Activated CD4-positive, alpha-beta memory T cell treated with anti-CD3 and anti-CD28 coated beads for 36 hours (primary cell): ENCODE measurements around the gene SLC38A8. TPM values are rescaled to one million over a fixed set of nuclear protein-coding genes. Genes with fewer than 3 reads are reported as not detected.
A peak's percentile ranks its signal among the peaks of the same experiment; 100 is the strongest.

Experiments
- CTCF ChIA-PET: fragments of 350-600 bp; sonication (Branson Sonifier 250); formaldehyde crosslinking; loops from one replicate; lab custom pipeline; 2021; ENCODE audit warnings: antibody characterized with exemption, inconsistent platforms; lab: Charles Lee
- POLR2A ChIA-PET: fragments of 350-600 bp; sonication (Branson Sonifier 250); formaldehyde crosslinking; loops from one replicate; lab custom pipeline; 2021; ENCODE audit warnings: antibody characterized with exemption; lab: Charles Lee
- DNase-seq: peaks from one replicate; pipeline ENCODE4 v3.0.0-alpha.2; 2020
- H3K27ac Mint-ChIP-seq: one replicate; pipeline ENCODE4 v1.8.0; 2021; ENCODE audit warnings: mixed read lengths
- H3K27me3 Mint-ChIP-seq: one replicate; pipeline ENCODE4 v1.8.0; 2021; ENCODE audit warnings: mixed read lengths
- H3K36me3 Mint-ChIP-seq: one replicate; pipeline ENCODE4 v1.8.0; 2021; ENCODE audit warnings: mixed read lengths
- H3K4me1 Mint-ChIP-seq: one replicate; pipeline ENCODE4 v1.8.0; 2021; ENCODE audit warnings: low read depth, mixed read lengths
- H3K4me3 Mint-ChIP-seq: one replicate; pipeline ENCODE4 v1.8.0; 2021; ENCODE audit warnings: mild to moderate bottlenecking, mixed read lengths
- H3K9me3 Mint-ChIP-seq: one replicate; pipeline ENCODE4 v1.8.0; 2021; ENCODE audit warnings: mixed read lengths
- intact Hi-C: fragments of 100-400 bp; cut with micrococcal nuclease; formaldehyde crosslinking; loops from one replicate; pipeline ENCODE4 v1.15.1; 2023
- total RNA-seq, 2 experiments: library from RNA; stranded (reverse); gene quantifications; one replicate each; pipeline ENCODE4 v1.2.3, GENCODE V29; 2021

SLC38A8 gene
- total RNA-seq, 2 experiments from 2014 or later, result not detected

GRCh38 chr16:84020353-84020752 is 22.2 kb downstream of the SLC38A8 start:
- intact Hi-C loops, result no loop called here
- peaks cover 10% of the 10 kb centered on the region for H3K27me3 Mint-ChIP-seq
- peaks cover 3% of the 10 kb centered on the region for H3K36me3 Mint-ChIP-seq
- no peak for DNase-seq
- H3K9me3 Mint-ChIP-seq, result peaks cover 16% of the 10 kb centered on the region
- no peaks in the 10 kb centered on the region for H3K4me1 Mint-ChIP-seq
- ChIA-PET CTCF (interaction anchor here (1.4 kb wide), 1 partner anchor 46 kb away, joined by 3 read pairs; no protein-coding TSS in a partner anchor), POLR2A (no interaction called here)
- H3K4me3 Mint-ChIP-seq, result no peak overlapping the region
- H3K27ac Mint-ChIP-seq, result no peak overlapping the region

GRCh38 chr16:84018710-84019109 is 23.9 kb downstream of the SLC38A8 start:
- peaks cover 10% of the 10 kb centered on the region for H3K27me3 Mint-ChIP-seq
- H3K4me3 Mint-ChIP-seq, result no peak overlapping the region
- intact Hi-C loops, result no loop called here
- peaks cover 16% of the 10 kb centered on the region for H3K9me3 Mint-ChIP-seq
- DNase-seq, result no peak
- H3K36me3 Mint-ChIP-seq, result peaks cover 3% of the 10 kb centered on the region
- ChIA-PET CTCF (no interaction called here), POLR2A (interaction anchor here (0.7 kb wide), 1 partner anchor 26 kb away, joined by 3 read pairs; no protein-coding TSS in a partner anchor)
- H3K4me1 Mint-ChIP-seq, result peaks cover 9% of the 10 kb centered on the region
- H3K27ac Mint-ChIP-seq, result no peak overlapping the region

GRCh38 chr16:84016477-84016876 is 26.1 kb downstream of the SLC38A8 start:
- Mint-ChIP-seq H3K36me3 (peaks cover 2% of the 10 kb centered on the region), H3K27ac (no peak overlapping the region), H3K9me3 (peaks cover 11% of the 10 kb centered on the region), H3K27me3 (peaks cover 5% of the 10 kb centered on the region), H3K4me3 (no peak overlapping the region), H3K4me1 (peaks cover 9% of the 10 kb centered on the region)
- intact Hi-C loops, result no loop called here
- no peak for DNase-seq
- ChIA-PET POLR2A (no interaction called here), CTCF (no interaction called here)

GRCh38 chr16:84015399-84015798 is 27.2 kb downstream of the SLC38A8 start:
- Mint-ChIP-seq H3K27ac (no peak overlapping the region), H3K4me3 (no peak overlapping the region), H3K27me3 (peaks cover 4% of the 10 kb centered on the region), H3K36me3 (no peaks in the 10 kb centered on the region), H3K9me3 (peaks cover 5% of the 10 kb centered on the region), H3K4me1 (peaks cover 9% of the 10 kb centered on the region)
- ChIA-PET POLR2A (interaction anchor here (0.6 kb wide), 1 partner anchor 179 kb away, joined by 3 read pairs; no protein-coding TSS in a partner anchor), CTCF (no interaction called here)
- no peak for DNase-seq
- intact Hi-C loops, result no loop called here

GRCh38 chr16:84014570-84015327 is 27.8 kb downstream of the SLC38A8 start:
- Mint-ChIP-seq H3K27me3 (peaks cover 4% of the 10 kb centered on the region), H3K4me1 (peaks cover 9% of the 10 kb centered on the region), H3K4me3 (no peak overlapping the region), H3K36me3 (no peaks in the 10 kb centered on the region), H3K9me3 (peaks cover 5% of the 10 kb centered on the region), H3K27ac (no peak overlapping the region)
- DNase-seq, result no peak
- intact Hi-C loops, result no loop called here
- ChIA-PET CTCF (interaction anchor here (0.6 to 1.7 kb wide), 4 partner anchors 51 to 172 kb away, joined by 3 to 6 read pairs (median 4); partner anchors contain the start of gene TAF1C), POLR2A (no interaction called here)

GRCh38 chr16:84013787-84014569 is 28.6 kb downstream of the SLC38A8 start:
- ChIA-PET POLR2A (no interaction called here), CTCF (interaction anchor here (0.6 to 1.7 kb wide), 4 partner anchors 52 to 173 kb away, joined by 3 to 6 read pairs (median 4); partner anchors contain the start of gene TAF1C)
- no peak overlapping the region for H3K4me3 Mint-ChIP-seq
- peaks cover 5% of the 10 kb centered on the region for H3K9me3 Mint-ChIP-seq
- no peaks in the 10 kb centered on the region for H3K36me3 Mint-ChIP-seq
- peaks cover 4% of the 10 kb centered on the region for H3K27me3 Mint-ChIP-seq
- no peak overlapping the region for H3K27ac Mint-ChIP-seq
- peak; percentile 85 for DNase-seq
- H3K4me1 Mint-ChIP-seq, result peaks cover 9% of the 10 kb centered on the region
- intact Hi-C loops, result no loop called here

GRCh38 chr16:84009282-84009681 is 33.3 kb downstream of the SLC38A8 start:
- Mint-ChIP-seq H3K36me3 (no peaks in the 10 kb centered on the region), H3K27me3 (peaks cover 4% of the 10 kb centered on the region), H3K27ac (no peak overlapping the region), H3K4me1 (peaks cover 4% of the 10 kb centered on the region), H3K9me3 (no peaks in the 10 kb centered on the region), H3K4me3 (no peak overlapping the region)
- ChIA-PET POLR2A (no interaction called here), CTCF (no interaction called here)
- no peak for DNase-seq
- intact Hi-C loops, result no loop called here

- Mint-ChIP-seq H3K36me3 (no peaks in the 10 kb centered on the region), H3K27ac (no peak overlapping the region), H3K27me3 (peaks cover 4% of the 10 kb centered on the region), H3K9me3 (no peaks in the 10 kb centered on the region), H3K4me3 (no peak overlapping the region), H3K4me1 (no peaks in the 10 kb centered on the region)
- intact Hi-C loops, result no loop called here
- CTCF ChIA-PET, result no interaction called here
- POLR2A ChIA-PET, result no interaction called here
- no peak for DNase-seq
Observed at GRCh38 chr16:84007965-84008364, 34.6 kb downstream of the SLC38A8 start.

GRCh38 chr16:84007520-84007919 is 35.1 kb downstream of the SLC38A8 start:
- CTCF ChIA-PET, result no interaction called here
- DNase-seq, result no peak
- Mint-ChIP-seq H3K4me3 (no peak overlapping the region), H3K4me1 (no peaks in the 10 kb centered on the region), H3K27ac (no peak overlapping the region), H3K9me3 (no peaks in the 10 kb centered on the region), H3K36me3 (no peaks in the 10 kb centered on the region), H3K27me3 (peaks cover 4% of the 10 kb centered on the region)
- POLR2A ChIA-PET, result no interaction called here
- intact Hi-C loops, result no loop called here

- Mint-ChIP-seq H3K9me3 (no peaks in the 10 kb centered on the region), H3K4me1 (no peaks in the 10 kb centered on the region), H3K27me3 (peaks cover 4% of the 10 kb centered on the region), H3K36me3 (no peaks in the 10 kb centered on the region), H3K27ac (no peak overlapping the region), H3K4me3 (no peak overlapping the region)
- CTCF ChIA-PET, result interaction anchor here (0.7 to 1.0 kb wide), 3 partner anchors 9 to 46 kb away, joined by 3 read pairs; no protein-coding TSS in a partner anchor
- POLR2A ChIA-PET, result no interaction called here
- intact Hi-C loops, result no loop called here
- no peak for DNase-seq
Observed at GRCh38 chr16:84005391-84005790, 37.2 kb downstream of the SLC38A8 start.

- Mint-ChIP-seq H3K4me3 (no peak overlapping the region), H3K4me1 (no peaks in the 10 kb centered on the region), H3K36me3 (no peaks in the 10 kb centered on the region), H3K27ac (no peak overlapping the region), H3K27me3 (peaks cover 4% of the 10 kb centered on the region), H3K9me3 (no peaks in the 10 kb centered on the region)
- CTCF ChIA-PET, result no interaction called here
- DNase-seq, result no peak
- intact Hi-C loops, result no loop called here
- POLR2A ChIA-PET, result no interaction called here
Observed at GRCh38 chr16:84004442-84004841, 38.2 kb downstream of the SLC38A8 start.

- H3K36me3 Mint-ChIP-seq, result no peaks in the 10 kb centered on the region
- intact Hi-C loops, result no loop called here
- H3K4me3 Mint-ChIP-seq, result no peak overlapping the region
- peaks cover 7% of the 10 kb centered on the region for H3K27me3 Mint-ChIP-seq
- POLR2A ChIA-PET, result no interaction called here
- no peak overlapping the region for H3K27ac Mint-ChIP-seq
- CTCF ChIA-PET, result no interaction called here
- DNase-seq, result no peak
- H3K4me1 Mint-ChIP-seq, result no peaks in the 10 kb centered on the region
- H3K9me3 Mint-ChIP-seq, result no peaks in the 10 kb centered on the region
Observed at GRCh38 chr16:84003038-84003437, 39.6 kb downstream of the SLC38A8 start.
